ENCODE results near the gene GSTM1.

DNA sequence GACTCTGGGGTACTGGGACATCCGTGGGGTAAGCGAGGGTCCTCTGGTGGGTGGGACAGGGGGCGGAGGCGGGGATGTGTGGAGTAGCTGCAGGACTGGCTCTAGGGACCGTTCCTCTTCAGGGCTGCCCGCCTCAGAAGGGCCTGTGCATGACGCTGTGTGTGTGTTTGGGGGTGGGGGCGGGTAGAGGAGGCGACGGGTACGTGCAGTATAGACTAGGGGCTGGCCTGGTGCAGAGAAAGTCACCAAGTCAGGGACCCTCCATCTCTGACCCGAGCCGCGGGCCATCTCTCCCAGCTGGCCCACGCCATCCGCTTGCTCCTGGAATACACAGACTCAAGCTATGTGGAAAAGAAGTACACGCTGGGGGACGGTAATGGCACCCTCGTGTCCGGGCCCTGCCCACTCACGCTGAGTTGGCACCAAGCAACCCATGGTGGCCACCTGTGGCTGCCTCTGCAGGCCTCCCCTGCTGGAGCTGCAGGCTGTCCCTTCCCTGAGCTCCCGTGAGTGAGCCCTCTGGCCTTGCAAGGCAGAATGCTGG is 24.8 kb downstream of the GSTM1 start:
- TF ChIP-seq, protein P1, sequence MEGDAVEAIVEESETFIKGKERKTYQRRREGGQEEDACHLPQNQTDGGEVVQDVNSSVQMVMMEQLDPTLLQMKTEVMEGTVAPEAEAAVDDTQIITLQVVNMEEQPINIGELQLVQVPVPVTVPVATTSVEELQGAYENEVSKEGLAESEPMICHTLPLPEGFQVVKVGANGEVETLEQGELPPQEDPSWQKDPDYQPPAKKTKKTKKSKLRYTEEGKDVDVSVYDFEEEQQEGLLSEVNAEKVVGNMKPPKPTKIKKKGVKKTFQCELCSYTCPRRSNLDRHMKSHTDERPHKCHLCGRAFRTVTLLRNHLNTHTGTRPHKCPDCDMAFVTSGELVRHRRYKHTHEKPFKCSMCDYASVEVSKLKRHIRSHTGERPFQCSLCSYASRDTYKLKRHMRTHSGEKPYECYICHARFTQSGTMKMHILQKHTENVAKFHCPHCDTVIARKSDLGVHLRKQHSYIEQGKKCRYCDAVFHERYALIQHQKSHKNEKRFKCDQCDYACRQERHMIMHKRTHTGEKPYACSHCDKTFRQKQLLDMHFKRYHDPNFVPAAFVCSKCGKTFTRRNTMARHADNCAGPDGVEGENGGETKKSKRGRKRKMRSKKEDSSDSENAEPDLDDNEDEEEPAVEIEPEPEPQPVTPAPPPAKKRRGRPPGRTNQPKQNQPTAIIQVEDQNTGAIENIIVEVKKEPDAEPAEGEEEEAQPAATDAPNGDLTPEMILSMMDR (IDR thresholded peaks at IDR 0.05; ENCODE audit: low read depth, low read length): no peak
- TF ChIP-seq POLR2A (IDR thresholded peaks at IDR 0.05; ENCODE audit: extremely low read depth, insufficient read length): no peak

Data from NB4 (cell line).